ENCODE data around the gene TEX29.

The TEX29 gene

GRCh38 chr13:111281751-111282311 lies 38.6 kb upstream of the TEX29 start:
- Histone ChIP-seq H3K4me3 (ENCODE audit: low read length) (no peak overlapping the region), H3K36me3 (ENCODE audit: control insufficient read depth, insufficient read depth, low read length, severe bottlenecking) (peaks cover 93% of the 10 kb centered on the region)

GRCh38 chr13:111282425-111282824 lies 38.0 kb upstream of the TEX29 start:
- Histone ChIP-seq H3K4me1 (ENCODE audit: control insufficient read depth, insufficient read depth, low read length) (peaks cover 7% of the 10 kb centered on the region), H3K27me3 (replicated peaks; ENCODE audit: control insufficient read depth, insufficient read depth, low read length) (no peaks in the 10 kb centered on the region), H3K9ac (ENCODE audit: low read length) (no peak overlapping the region), H3K36me3 (ENCODE audit: control insufficient read depth, insufficient read depth, low read length, severe bottlenecking) (peaks cover 94% of the 10 kb centered on the region), H3K9me3 (ENCODE audit: control insufficient read depth, low read length) (no peaks in the 10 kb centered on the region), H3K4me3 (ENCODE audit: low read length) (no peak overlapping the region)
- DNase-seq (ENCODE audit: low read depth), result no peak

More at GRCh38 chr13:111281751-111282311, 38.6 kb upstream of the TEX29 start:
- peak; percentile 71 for DNase-seq (ENCODE audit: low read depth)
- Histone ChIP-seq H3K27me3 (replicated peaks; ENCODE audit: control insufficient read depth, insufficient read depth, low read length) (no peaks in the 10 kb centered on the region), H3K9ac (ENCODE audit: low read length) (no peak overlapping the region), H3K9me3 (ENCODE audit: control insufficient read depth, low read length) (no peaks in the 10 kb centered on the region), H3K4me1 (ENCODE audit: control insufficient read depth, insufficient read depth, low read length) (peaks cover 7% of the 10 kb centered on the region)

- no peaks in the 10 kb centered on the region for H3K27me3 ChIP-seq (replicated peaks; ENCODE audit: control insufficient read depth, insufficient read depth, low read length)
- no peak overlapping the region for H3K4me3 ChIP-seq (ENCODE audit: low read length)
- DNase-seq (ENCODE audit: low read depth), result no peak
- no peak overlapping the region for H3K9ac ChIP-seq (ENCODE audit: low read length)
- no peaks in the 10 kb centered on the region for H3K9me3 ChIP-seq (ENCODE audit: control insufficient read depth, low read length)
- H3K4me1 ChIP-seq (ENCODE audit: control insufficient read depth, insufficient read depth, low read length), result peaks cover 7% of the 10 kb centered on the region
- peaks cover 94% of the 10 kb centered on the region for H3K36me3 ChIP-seq (ENCODE audit: control insufficient read depth, insufficient read depth, low read length, severe bottlenecking)
Observed at GRCh38 chr13:111282997-111283396, 37.4 kb upstream of the TEX29 start.

GRCh38 chr13:111283457-111283856 lies 37.0 kb upstream of the TEX29 start:
- H3K36me3 ChIP-seq (ENCODE audit: control insufficient read depth, insufficient read depth, low read length, severe bottlenecking), result peaks cover 94% of the 10 kb centered on the region
- no peaks in the 10 kb centered on the region for H3K9me3 ChIP-seq (ENCODE audit: control insufficient read depth, low read length)
- H3K27me3 ChIP-seq (replicated peaks; ENCODE audit: control insufficient read depth, insufficient read depth, low read length), result no peaks in the 10 kb centered on the region
- no peak for DNase-seq (ENCODE audit: low read depth)
- no peak overlapping the region for H3K9ac ChIP-seq (ENCODE audit: low read length)
- peaks cover 7% of the 10 kb centered on the region for H3K4me1 ChIP-seq (ENCODE audit: control insufficient read depth, insufficient read depth, low read length)
- H3K4me3 ChIP-seq (ENCODE audit: low read length), result no peak overlapping the region

- no peaks in the 10 kb centered on the region for H3K9me3 ChIP-seq (ENCODE audit: control insufficient read depth, low read length)
- H3K27me3 ChIP-seq (replicated peaks; ENCODE audit: control insufficient read depth, insufficient read depth, low read length), result no peaks in the 10 kb centered on the region
- peaks cover 7% of the 10 kb centered on the region for H3K4me1 ChIP-seq (ENCODE audit: control insufficient read depth, insufficient read depth, low read length)
- no peak for DNase-seq (ENCODE audit: low read depth)
- H3K36me3 ChIP-seq (ENCODE audit: control insufficient read depth, insufficient read depth, low read length, severe bottlenecking), result peaks cover 91% of the 10 kb centered on the region
- no peak overlapping the region for H3K4me3 ChIP-seq (ENCODE audit: low read length)
- no peak overlapping the region for H3K9ac ChIP-seq (ENCODE audit: low read length)
Observed at GRCh38 chr13:111283991-111284390, 36.5 kb upstream of the TEX29 start.

DNA sequence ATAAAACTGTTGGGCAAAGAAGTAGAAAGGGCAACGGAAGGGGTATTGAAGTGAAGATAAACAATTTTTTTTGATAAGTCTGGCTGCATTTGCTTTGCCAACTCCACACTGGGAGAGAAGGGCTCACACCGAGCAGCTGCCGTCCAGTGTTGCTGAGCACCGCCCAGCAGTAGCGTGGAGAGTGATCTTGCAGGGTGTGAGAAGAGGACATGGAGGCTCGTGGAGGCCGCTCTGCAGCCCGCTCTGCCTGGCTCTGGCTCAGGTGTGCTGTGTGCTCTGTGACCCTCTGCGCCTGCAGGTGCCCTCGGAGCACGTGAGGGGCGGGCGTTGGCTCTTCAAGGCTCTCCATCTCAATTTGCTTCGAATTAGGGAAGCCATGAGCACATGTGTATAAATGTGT lies 35.9 kb upstream of the TEX29 start:
- Histone ChIP-seq H3K9ac (ENCODE audit: low read length) (no peak overlapping the region), H3K36me3 (ENCODE audit: control insufficient read depth, insufficient read depth, low read length, severe bottlenecking) (peaks cover 90% of the 10 kb centered on the region), H3K27me3 (replicated peaks; ENCODE audit: control insufficient read depth, insufficient read depth, low read length) (no peaks in the 10 kb centered on the region), H3K4me3 (ENCODE audit: low read length) (no peak overlapping the region), H3K9me3 (ENCODE audit: control insufficient read depth, low read length) (no peaks in the 10 kb centered on the region), H3K4me1 (ENCODE audit: control insufficient read depth, insufficient read depth, low read length) (peaks cover 7% of the 10 kb centered on the region)
- no peak for DNase-seq (ENCODE audit: low read depth)

DNA sequence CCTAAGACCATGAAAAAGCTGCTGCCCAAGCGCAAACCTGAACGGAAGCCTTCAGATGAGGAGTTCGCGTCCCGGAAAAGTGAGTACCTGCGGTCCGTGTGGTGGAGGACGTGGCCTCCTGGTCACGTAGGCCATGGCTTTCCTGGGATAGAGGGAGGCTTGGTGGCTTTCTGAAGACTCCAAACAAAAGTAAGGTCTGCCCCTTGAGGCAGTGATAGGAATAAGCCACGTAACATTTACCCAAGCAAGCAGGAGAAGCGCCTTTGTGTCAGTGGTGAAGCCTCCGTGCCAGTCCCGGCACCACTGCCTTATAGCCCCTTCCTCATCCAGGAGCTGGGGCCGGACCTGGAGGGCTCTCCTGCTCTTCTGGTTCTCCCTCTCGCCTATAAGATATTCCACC lies 34.3 kb upstream of the TEX29 start:
- no peak for DNase-seq (ENCODE audit: low read depth)
- H3K36me3 ChIP-seq (ENCODE audit: control insufficient read depth, insufficient read depth, low read length, severe bottlenecking), result peaks cover 94% of the 10 kb centered on the region
- no peaks in the 10 kb centered on the region for H3K27me3 ChIP-seq (replicated peaks; ENCODE audit: control insufficient read depth, insufficient read depth, low read length)
- no peaks in the 10 kb centered on the region for H3K9me3 ChIP-seq (ENCODE audit: control insufficient read depth, low read length)
- peaks cover 7% of the 10 kb centered on the region for H3K4me1 ChIP-seq (ENCODE audit: control insufficient read depth, insufficient read depth, low read length)
- H3K4me3 ChIP-seq (ENCODE audit: low read length), result no peak overlapping the region
- no peak overlapping the region for H3K9ac ChIP-seq (ENCODE audit: low read length)

GRCh38 chr13:111286749-111287148 lies 33.7 kb upstream of the TEX29 start:
- H3K9me3 ChIP-seq (ENCODE audit: control insufficient read depth, low read length), result no peaks in the 10 kb centered on the region
- DNase-seq (ENCODE audit: low read depth), result no peak
- H3K4me3 ChIP-seq (ENCODE audit: low read length), result no peak overlapping the region
- peaks cover 96% of the 10 kb centered on the region for H3K36me3 ChIP-seq (ENCODE audit: control insufficient read depth, insufficient read depth, low read length, severe bottlenecking)
- peaks cover 3% of the 10 kb centered on the region for H3K4me1 ChIP-seq (ENCODE audit: control insufficient read depth, insufficient read depth, low read length)
- H3K9ac ChIP-seq (ENCODE audit: low read length), result no peak overlapping the region
- no peaks in the 10 kb centered on the region for H3K27me3 ChIP-seq (replicated peaks; ENCODE audit: control insufficient read depth, insufficient read depth, low read length)

DNA sequence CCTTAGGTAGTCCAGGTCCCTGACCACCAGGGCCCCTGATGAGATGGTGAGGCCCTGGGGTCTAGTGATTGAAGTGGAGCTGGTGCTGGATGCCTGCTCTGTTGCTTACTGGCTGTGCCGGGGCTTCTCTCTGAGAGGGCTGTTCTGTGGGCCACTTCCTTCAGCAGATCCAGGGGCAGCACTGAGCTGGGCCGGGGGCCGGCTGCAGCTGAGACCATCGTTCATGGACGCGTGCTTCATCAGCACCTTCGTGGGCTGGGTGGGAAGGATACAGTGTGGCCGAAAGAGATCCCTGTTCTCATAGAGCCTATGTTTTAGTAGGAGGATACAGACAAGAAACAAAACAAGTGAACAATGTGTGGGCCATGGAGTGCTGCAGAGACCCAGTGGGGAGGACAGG lies 33.2 kb upstream of the TEX29 start:
- Histone ChIP-seq H3K4me1 (ENCODE audit: control insufficient read depth, insufficient read depth, low read length) (no peaks in the 10 kb centered on the region), H3K9ac (ENCODE audit: low read length) (no peak overlapping the region), H3K9me3 (ENCODE audit: control insufficient read depth, low read length) (no peaks in the 10 kb centered on the region), H3K4me3 (ENCODE audit: low read length) (no peak overlapping the region), H3K27me3 (replicated peaks; ENCODE audit: control insufficient read depth, insufficient read depth, low read length) (no peaks in the 10 kb centered on the region), H3K36me3 (ENCODE audit: control insufficient read depth, insufficient read depth, low read length, severe bottlenecking) (peaks cover 96% of the 10 kb centered on the region)
- DNase-seq (ENCODE audit: low read depth), result no peak

- Histone ChIP-seq H3K9me3 (ENCODE audit: control insufficient read depth, low read length) (no peaks in the 10 kb centered on the region), H3K4me1 (ENCODE audit: control insufficient read depth, insufficient read depth, low read length) (no peaks in the 10 kb centered on the region), H3K27me3 (replicated peaks; ENCODE audit: control insufficient read depth, insufficient read depth, low read length) (no peaks in the 10 kb centered on the region), H3K9ac (ENCODE audit: low read length) (no peak overlapping the region), H3K36me3 (ENCODE audit: control insufficient read depth, insufficient read depth, low read length, severe bottlenecking) (peaks cover 96% of the 10 kb centered on the region), H3K4me3 (ENCODE audit: low read length) (no peak overlapping the region)
- DNase-seq (ENCODE audit: low read depth), result no peak
Observed at GRCh38 chr13:111288276-111288675, 32.2 kb upstream of the TEX29 start.

DNA sequence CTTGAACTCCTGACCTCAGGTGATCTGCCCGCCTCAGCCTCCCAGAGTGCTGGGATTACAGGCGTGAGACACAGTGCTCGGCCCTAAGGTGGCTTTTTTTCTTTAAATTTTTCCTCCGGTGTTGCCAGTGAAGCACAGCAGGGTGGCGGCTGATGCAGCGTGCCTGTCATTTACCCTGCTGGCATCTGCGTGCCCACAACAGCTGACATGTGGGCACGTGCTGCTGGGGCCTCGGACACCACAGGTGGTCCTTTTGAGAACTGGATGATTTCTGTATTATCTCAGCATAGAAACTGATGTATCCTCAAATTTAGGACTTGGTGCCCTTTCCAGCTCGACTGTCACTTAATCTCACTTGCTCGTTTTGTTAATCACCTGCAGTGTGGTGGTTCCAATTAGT lies 31.2 kb upstream of the TEX29 start:
- no peaks in the 10 kb centered on the region for H3K4me1 ChIP-seq (ENCODE audit: control insufficient read depth, insufficient read depth, low read length)
- no peaks in the 10 kb centered on the region for H3K9me3 ChIP-seq (ENCODE audit: control insufficient read depth, low read length)

GRCh38 chr13:111291908-111292307 lies 28.5 kb upstream of the TEX29 start:
- no peaks in the 10 kb centered on the region for H3K27me3 ChIP-seq (replicated peaks; ENCODE audit: control insufficient read depth, insufficient read depth, low read length)
- H3K4me3 ChIP-seq (ENCODE audit: low read length), result no peak overlapping the region
- H3K36me3 ChIP-seq (ENCODE audit: control insufficient read depth, insufficient read depth, low read length, severe bottlenecking), result peaks cover 94% of the 10 kb centered on the region
- H3K4me1 ChIP-seq (ENCODE audit: control insufficient read depth, insufficient read depth, low read length), result no peaks in the 10 kb centered on the region
- H3K9ac ChIP-seq (ENCODE audit: low read length), result no peak overlapping the region
- no peaks in the 10 kb centered on the region for H3K9me3 ChIP-seq (ENCODE audit: control insufficient read depth, low read length)
- no peak for DNase-seq (ENCODE audit: low read depth)

More for the DNA sequence above, 31.2 kb upstream of the TEX29 start:
- Histone ChIP-seq H3K36me3 (ENCODE audit: control insufficient read depth, insufficient read depth, low read length, severe bottlenecking) (peaks cover 96% of the 10 kb centered on the region), H3K4me3 (ENCODE audit: low read length) (no peak overlapping the region), H3K27me3 (replicated peaks; ENCODE audit: control insufficient read depth, insufficient read depth, low read length) (no peaks in the 10 kb centered on the region), H3K9ac (ENCODE audit: low read length) (no peak overlapping the region)
- no peak for DNase-seq (ENCODE audit: low read depth)

All from adipocyte (in vitro differentiated cells).